Activated T-cell treated with anti-CD3 and anti-CD28 coated beads for 48 hours (primary cell): ENCODE measurements around the gene OLFML3.
"Not testable (repeated sequence)": the region's sequence is repeated elsewhere in the genome, so short reads cannot be mapped to it uniquely, and the experiment has no call there.

Experiments
- DNase-seq: peaks from one replicate; pipeline ENCODE4 v3.0.0-alpha.2; 2020; ENCODE audit warnings: low read depth

The OLFML3 gene

GRCh38 chr1:113978863-113979702, at the start of gene OLFML3:
OLFML3 (plus strand) TSS chr1:113979474; CDS start chr1:113979517, 43 bp downstream.
- peak; percentile 39 for DNase-seq

- DNase-seq, result peak; percentile 47
Measured at GRCh38 chr1:113929750-113930498, 49.4 kb upstream of the OLFML3 start.

GRCh38 chr1:113930499-113931161, 48.6 kb upstream of the OLFML3 start:
- peak; percentile 60 for DNase-seq

GRCh38 chr1:113931451-113931851, 47.8 kb upstream of the OLFML3 start:
- no peak for DNase-seq

GRCh38 chr1:113934006-113934405, 45.3 kb upstream of the OLFML3 start:
- no peak for DNase-seq

GRCh38 chr1:113934511-113935055, 44.7 kb upstream of the OLFML3 start:
- DNase-seq, result no peak

GRCh38 chr1:113935176-113935575, 44.1 kb upstream of the OLFML3 start:
- DNase-seq, result no peak

- DNase-seq, result no peak
Measured at GRCh38 chr1:113935970-113936369, 43.3 kb upstream of the OLFML3 start.

- DNase-seq, result no peak
Measured at GRCh38 chr1:113937146-113937545, 42.1 kb upstream of the OLFML3 start.

- DNase-seq, result no peak
Measured at GRCh38 chr1:113938192-113938591, 41.1 kb upstream of the OLFML3 start.

GRCh38 chr1:113940365-113941244, 38.7 kb upstream of the OLFML3 start:
- peak; percentile 40 for DNase-seq

GRCh38 chr1:113941245-113941559, 38.1 kb upstream of the OLFML3 start:
- DNase-seq, result no peak

GRCh38 chr1:113942527-113942926, 36.7 kb upstream of the OLFML3 start:
- DNase-seq, result no peak

GRCh38 chr1:113943028-113943811, 36.1 kb upstream of the OLFML3 start:
- no peak for DNase-seq

GRCh38 chr1:113945329-113945728, 33.9 kb upstream of the OLFML3 start:
- DNase-seq, result no peak

GRCh38 chr1:113946112-113946511, 33.2 kb upstream of the OLFML3 start:
- no peak for DNase-seq

- DNase-seq, result no peak
Measured at GRCh38 chr1:113946678-113947387, 32.4 kb upstream of the OLFML3 start.

GRCh38 chr1:113947388-113948107, 31.7 kb upstream of the OLFML3 start:
- DNase-seq, result no peak

GRCh38 chr1:113948151-113948550, 31.1 kb upstream of the OLFML3 start:
- not testable (repeated sequence) for DNase-seq
